Stomach (tissue), 4 donors: ENCODE data around the gene STRN3.

Experiments used
- EP300 ChIP-seq: sonication (generic); formaldehyde crosslinking; IDR thresholded peaks from one replicate; pipeline ENCODE4 v1.6.1; 2017; ENCODE audit warnings: antibody characterized with exemption
- POLR2A ChIP-seq, 4 donors: fragments of 450-650 bp; IDR thresholded peaks; one replicate each; pipeline ENCODE4 v1.6.1; 2016; ENCODE audit warnings: antibody characterized with exemption in 4 of 4, control low read depth in 2 of 4, mild to moderate bottlenecking in 1 of 4, moderate library complexity in 1 of 4
- POLR2AphosphoS5 ChIP-seq, 3 donors: sonication (generic); formaldehyde crosslinking; IDR thresholded peaks; one replicate each; pipeline ENCODE4 v1.6.1; 2016; ENCODE audit warnings: antibody characterized with exemption in 3 of 3
- TF ChIP-seq, protein P1 (sequence below), 7 experiments: fragments of 450-650 bp in 4 of 7; fragments of 200-600 bp in 3 of 7; sonication (generic) in 3 of 7; IDR thresholded peaks; one replicate each; pipeline ENCODE4 v1.5.1; 2016 to 2019; ENCODE audit warnings: antibody characterized with exemption in 7 of 7, control low read depth in 2 of 7, mild to moderate bottlenecking in 1 of 7

DNA sequence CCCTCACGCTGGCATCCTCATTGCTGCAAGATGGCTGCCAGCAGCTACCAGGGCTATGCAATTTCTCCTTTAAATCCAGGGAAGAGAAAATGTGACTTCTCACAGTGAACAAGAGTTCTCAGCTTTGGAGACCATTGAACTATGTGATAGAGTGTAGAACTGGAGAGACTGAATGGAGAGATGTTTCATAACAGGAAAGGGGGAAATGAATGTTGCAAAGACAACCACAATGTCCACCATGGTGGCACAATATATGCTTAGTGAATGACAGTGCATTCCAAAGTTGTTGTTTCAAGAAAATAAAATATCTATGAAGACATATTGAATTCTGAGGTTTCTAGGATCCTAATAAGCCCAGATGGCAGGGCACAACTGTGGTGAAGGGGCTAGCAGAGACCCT lies 165.0 kb downstream of the STRN3 start:
- TF ChIP-seq, protein P1, sequence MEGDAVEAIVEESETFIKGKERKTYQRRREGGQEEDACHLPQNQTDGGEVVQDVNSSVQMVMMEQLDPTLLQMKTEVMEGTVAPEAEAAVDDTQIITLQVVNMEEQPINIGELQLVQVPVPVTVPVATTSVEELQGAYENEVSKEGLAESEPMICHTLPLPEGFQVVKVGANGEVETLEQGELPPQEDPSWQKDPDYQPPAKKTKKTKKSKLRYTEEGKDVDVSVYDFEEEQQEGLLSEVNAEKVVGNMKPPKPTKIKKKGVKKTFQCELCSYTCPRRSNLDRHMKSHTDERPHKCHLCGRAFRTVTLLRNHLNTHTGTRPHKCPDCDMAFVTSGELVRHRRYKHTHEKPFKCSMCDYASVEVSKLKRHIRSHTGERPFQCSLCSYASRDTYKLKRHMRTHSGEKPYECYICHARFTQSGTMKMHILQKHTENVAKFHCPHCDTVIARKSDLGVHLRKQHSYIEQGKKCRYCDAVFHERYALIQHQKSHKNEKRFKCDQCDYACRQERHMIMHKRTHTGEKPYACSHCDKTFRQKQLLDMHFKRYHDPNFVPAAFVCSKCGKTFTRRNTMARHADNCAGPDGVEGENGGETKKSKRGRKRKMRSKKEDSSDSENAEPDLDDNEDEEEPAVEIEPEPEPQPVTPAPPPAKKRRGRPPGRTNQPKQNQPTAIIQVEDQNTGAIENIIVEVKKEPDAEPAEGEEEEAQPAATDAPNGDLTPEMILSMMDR (IDR thresholded peaks at IDR 0.05), result no peak
- TF ChIP-seq POLR2AphosphoS5 (IDR thresholded peaks at IDR 0.05), result no peak
- no peak for TF ChIP-seq POLR2A (IDR thresholded peaks at IDR 0.05)
- TF ChIP-seq EP300, result no peak
